GM21390 (cell line): Measurements from ENCODE around the gene GFAP.

Source experiments
- ATAC-seq: cut with Tn5 transposase; IDR thresholded peaks from one replicate; pipeline ENCODE4 v1.9.1; 2021; ENCODE audit not compliant: unreplicated experiment

The GFAP gene

GRCh38 chr17:44867841-44868240 is 47.5 kb downstream of the GFAP start:
- no peak for ATAC-seq

GRCh38 chr17:44865931-44866330 is 49.4 kb downstream of the GFAP start:
- ATAC-seq, result no peak

- no peak for ATAC-seq
Observed at GRCh38 chr17:44865231-44865660, 50.1 kb downstream of the GFAP start.

- ATAC-seq, result no peak
Observed at GRCh38 chr17:44864831-44865230, 50.5 kb downstream of the GFAP start.

- ATAC-seq, result no peak
Observed at GRCh38 chr17:44863061-44863918, 52.0 kb downstream of the GFAP start.

DNA sequence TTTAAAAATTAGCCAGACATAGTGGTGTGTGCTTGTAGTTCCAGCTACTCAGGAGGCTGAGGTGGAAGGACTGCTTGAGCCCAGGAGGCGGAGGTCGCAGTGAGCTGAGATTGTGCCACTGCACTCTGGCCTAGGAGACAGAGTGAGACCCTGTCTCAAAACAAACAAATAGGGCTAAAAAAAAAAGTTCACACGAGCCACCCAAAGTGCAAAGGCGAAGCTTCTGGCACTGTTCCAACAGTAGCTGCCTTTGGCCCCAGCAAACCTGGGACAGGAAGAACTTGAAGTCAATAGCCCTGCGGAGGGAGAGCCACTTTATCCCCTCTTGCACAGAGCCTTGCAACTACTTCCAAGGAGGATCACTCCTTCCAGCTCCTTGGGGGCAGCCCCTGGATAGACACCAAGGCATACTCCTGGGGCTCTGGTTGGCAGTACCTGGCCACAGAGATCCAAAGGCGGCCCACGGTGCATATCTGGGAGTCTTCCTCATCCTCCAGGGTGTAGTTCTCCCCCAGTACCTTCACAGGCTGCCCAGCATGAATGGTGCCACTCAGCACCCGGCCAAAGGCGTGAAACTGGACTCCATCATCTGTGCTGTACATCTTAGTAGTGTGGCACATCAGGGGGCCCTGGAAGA is 52.9 kb downstream of the GFAP start:
- no peak for ATAC-seq

DNA sequence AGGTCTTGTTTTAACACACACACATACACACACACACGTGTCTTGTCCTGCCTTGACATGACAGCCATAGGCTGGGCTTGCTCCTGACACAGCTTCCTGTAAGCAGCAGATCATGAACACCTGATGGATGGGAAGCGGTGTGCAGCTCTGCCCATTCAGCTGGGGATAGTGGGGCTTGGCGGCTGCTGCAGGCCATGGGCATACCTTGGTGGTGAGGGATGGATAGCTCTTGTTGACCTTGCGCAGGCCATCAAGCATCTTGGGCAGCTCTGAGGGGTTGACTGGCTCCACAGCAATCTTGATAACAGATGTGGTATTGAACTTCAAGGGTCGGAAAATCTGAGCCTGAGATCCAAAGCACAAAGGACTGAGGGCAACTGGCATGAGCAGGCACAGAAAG is 55.6 kb downstream of the GFAP start:
- no peak for ATAC-seq

- ATAC-seq, result no peak
Observed at GRCh38 chr17:44854192-44854591, 61.1 kb downstream of the GFAP start.
